Nephron progenitor cell (in vitro differentiated cells): ENCODE results near the gene PRKCA.

ENCODE experiments used
- DNase-seq: peaks from one replicate; pipeline ENCODE4 v3.0.0; 2021
- H3K27ac Mint-ChIP-seq: 2 replicates; pipeline ENCODE4 v1.8.0; 2021; ENCODE audit warnings: mild to moderate bottlenecking, moderate library complexity, mixed read lengths
- H3K27me3 Mint-ChIP-seq: 2 replicates; pipeline ENCODE4 v1.8.0; 2021; ENCODE audit warnings: mild to moderate bottlenecking, low read depth, mixed read lengths; ENCODE audit not compliant: poor library complexity
- H3K36me3 Mint-ChIP-seq: 2 replicates; pipeline ENCODE4 v1.8.0; 2021; ENCODE audit warnings: low read depth, mixed read lengths
- H3K4me1 Mint-ChIP-seq: 2 replicates; pipeline ENCODE4 v1.8.0; 2021; ENCODE audit warnings: mixed read lengths
- H3K4me3 Mint-ChIP-seq: 2 replicates; pipeline ENCODE4 v1.8.0; 2021; ENCODE audit warnings: mild to moderate bottlenecking, moderate library complexity, mixed read lengths
- H3K9me3 Mint-ChIP-seq: 2 replicates; pipeline ENCODE4 v1.8.0; 2021; ENCODE audit warnings: mild to moderate bottlenecking, moderate library complexity, mixed read lengths
- TF ChIP-seq, protein P1 (sequence below): fragments of 200-600 bp; sonication (generic); IDR thresholded peaks from 2 replicates; pipeline ENCODE4 v1.5.0; 2021; ENCODE audit warnings: antibody characterized with exemption

The PRKCA gene

DNA sequence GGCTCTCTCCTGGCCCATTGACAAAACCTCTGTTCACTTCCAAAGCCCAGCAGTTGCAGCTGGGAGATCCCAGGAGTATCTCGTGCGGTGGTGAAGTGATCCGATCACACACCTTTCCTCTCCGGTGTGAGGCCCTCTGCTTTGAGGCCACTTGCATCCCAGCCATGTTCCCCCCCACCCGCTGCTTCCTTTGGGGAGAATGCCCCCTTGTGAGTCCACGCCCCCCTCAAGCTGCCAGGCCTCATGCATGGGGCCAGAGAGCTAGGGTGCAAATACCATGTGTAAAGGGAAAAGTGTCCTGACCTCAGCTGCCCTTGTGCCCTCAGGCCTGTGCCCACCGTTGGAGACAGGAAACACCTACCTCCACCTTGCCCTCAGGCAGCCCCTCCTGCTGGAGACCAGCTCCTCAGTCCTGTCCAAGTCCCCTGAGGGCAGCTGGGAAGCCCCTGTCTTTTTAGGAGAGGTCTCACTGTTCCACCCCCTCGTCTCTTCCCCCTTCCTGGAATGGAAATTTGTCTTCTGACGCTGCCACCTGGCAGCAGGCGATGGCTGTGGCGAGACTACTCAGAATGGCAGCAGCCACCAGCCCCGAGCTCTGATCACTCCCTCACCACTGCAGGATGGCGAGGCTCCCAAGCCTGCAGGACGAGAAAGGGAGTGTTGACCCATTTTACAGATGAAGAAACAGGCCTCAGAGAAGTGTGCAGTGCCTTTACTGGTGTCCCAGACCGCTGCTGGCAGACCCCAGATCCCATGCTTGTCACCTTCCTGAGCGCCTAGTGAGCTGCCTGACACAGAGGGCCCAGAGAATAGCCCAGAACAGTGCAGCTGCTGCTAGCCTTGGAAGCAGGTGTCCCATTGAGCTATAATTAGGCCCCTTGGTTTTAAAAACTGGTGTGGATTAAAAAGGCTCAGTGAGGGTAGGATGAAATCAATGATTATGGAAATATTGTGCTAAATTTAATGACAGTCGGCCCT lies 411.9 kb downstream of the PRKCA start:
- no peak overlapping the region for H3K4me3 Mint-ChIP-seq
- H3K9me3 Mint-ChIP-seq, result no peaks in the 10 kb centered on the region
- H3K27ac Mint-ChIP-seq, result peak overlapping the region; percentile 17
- peaks cover 73% of the 10 kb centered on the region for H3K4me1 Mint-ChIP-seq
- H3K27me3 Mint-ChIP-seq, result no peaks in the 10 kb centered on the region
- no peaks in the 10 kb centered on the region for H3K36me3 Mint-ChIP-seq
- no peak for DNase-seq
- TF ChIP-seq, protein P1, sequence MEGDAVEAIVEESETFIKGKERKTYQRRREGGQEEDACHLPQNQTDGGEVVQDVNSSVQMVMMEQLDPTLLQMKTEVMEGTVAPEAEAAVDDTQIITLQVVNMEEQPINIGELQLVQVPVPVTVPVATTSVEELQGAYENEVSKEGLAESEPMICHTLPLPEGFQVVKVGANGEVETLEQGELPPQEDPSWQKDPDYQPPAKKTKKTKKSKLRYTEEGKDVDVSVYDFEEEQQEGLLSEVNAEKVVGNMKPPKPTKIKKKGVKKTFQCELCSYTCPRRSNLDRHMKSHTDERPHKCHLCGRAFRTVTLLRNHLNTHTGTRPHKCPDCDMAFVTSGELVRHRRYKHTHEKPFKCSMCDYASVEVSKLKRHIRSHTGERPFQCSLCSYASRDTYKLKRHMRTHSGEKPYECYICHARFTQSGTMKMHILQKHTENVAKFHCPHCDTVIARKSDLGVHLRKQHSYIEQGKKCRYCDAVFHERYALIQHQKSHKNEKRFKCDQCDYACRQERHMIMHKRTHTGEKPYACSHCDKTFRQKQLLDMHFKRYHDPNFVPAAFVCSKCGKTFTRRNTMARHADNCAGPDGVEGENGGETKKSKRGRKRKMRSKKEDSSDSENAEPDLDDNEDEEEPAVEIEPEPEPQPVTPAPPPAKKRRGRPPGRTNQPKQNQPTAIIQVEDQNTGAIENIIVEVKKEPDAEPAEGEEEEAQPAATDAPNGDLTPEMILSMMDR, result no peak

DNA sequence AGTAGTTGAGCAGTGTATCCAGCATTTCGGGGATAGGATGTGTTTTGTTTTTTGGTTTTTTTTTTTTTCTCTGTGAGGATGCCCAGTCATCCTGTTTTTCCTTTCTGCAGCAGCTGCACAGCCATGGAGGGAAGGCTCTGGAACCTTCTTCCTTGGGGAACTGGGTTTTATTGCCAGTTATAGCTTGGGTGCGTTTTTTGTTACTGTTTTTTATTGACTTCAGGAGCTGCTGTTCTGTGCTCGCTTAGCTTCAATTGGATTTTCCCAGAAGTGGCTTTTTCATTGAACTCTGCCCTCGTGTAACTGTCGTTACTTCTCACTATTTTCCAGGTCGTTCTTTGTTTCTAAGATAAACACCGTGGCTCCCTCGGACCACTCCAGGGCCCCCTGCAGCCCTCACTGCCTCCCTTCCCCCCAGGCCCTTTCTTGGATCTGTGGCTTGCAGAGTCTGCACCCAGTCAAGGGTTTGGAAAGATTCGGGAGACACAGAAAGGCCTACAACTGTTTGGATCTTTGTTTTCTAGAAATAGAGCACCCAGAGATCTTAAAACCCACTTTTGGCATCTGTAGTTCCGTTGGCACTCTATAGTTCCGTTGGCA lies 412.8 kb downstream of the PRKCA start:
- TF ChIP-seq, protein P1, result no peak
- Mint-ChIP-seq H3K9me3 (no peaks in the 10 kb centered on the region), H3K27me3 (no peaks in the 10 kb centered on the region), H3K27ac (peak overlapping the region; percentile 17), H3K4me1 (peaks cover 69% of the 10 kb centered on the region), H3K36me3 (no peaks in the 10 kb centered on the region), H3K4me3 (no peak overlapping the region)
- no peak for DNase-seq

DNA sequence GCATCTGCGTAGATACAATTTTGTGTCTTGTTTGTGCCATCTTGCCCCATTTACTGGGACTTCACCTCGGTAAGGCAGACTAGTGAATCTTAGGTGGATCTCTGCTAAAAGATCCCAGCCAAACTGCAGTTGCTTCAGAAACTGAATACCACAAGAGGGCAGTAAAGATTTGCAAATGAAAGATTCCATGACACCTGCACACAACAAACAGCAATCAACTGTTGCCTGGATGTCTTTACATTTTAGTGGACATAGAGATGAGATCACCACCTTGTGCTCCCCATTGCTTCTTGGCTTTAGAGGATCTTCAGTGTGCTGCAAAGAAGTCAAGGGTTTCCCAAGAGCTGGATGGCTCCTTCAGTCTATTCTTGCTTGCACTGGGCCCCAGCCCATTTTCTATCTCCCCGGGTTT lies 413.3 kb downstream of the PRKCA start:
- peak; percentile 18 for DNase-seq
- H3K4me1 Mint-ChIP-seq, result peaks cover 65% of the 10 kb centered on the region
- H3K27me3 Mint-ChIP-seq, result no peaks in the 10 kb centered on the region
- no peaks in the 10 kb centered on the region for H3K9me3 Mint-ChIP-seq
- TF ChIP-seq, protein P1, result peak; percentile 68
- H3K4me3 Mint-ChIP-seq, result no peak overlapping the region
- no peaks in the 10 kb centered on the region for H3K36me3 Mint-ChIP-seq
- H3K27ac Mint-ChIP-seq, result no peak overlapping the region

DNA sequence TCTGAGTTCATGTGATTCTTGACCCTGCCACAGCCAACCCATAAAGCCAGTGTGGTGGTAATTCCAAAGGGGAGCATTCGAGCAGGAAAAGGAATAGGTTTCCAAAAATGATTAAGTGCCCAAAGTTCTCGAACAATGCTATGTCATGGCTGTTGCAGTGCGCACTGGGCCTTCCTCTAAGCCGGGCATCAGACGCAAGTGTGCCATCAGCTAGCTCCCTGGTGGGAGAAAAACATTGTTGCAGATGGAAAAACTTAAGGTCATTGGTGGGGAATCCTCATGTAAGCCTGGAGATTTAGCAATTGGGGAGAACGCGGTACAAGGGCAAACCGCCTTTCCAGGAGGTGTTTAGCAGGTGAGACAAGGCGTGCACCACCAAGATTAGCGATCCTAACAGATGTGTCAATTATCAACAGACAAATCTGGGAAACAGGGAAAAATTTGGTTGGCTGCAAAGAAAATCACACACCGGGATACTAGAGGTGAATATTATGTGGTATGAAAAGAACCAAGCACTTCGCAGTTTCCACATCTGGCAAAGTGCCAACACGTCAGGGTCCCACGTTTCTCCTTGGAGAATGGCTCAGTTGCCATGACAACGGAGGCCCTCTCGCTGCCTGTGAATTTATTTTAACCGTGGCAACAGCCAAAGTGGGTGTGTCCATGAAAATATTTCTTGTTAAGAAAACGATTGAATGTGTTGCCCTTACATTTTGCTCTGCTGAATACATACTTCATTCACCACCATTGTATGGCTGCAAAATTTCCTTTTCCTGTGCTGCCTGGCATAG lies 414.0 kb downstream of the PRKCA start:
- Mint-ChIP-seq H3K4me3 (no peak overlapping the region), H3K27me3 (no peaks in the 10 kb centered on the region), H3K36me3 (no peaks in the 10 kb centered on the region), H3K27ac (no peak overlapping the region), H3K9me3 (no peaks in the 10 kb centered on the region), H3K4me1 (peaks cover 60% of the 10 kb centered on the region)
- TF ChIP-seq, protein P1, result no peak
- peak; percentile 22 for DNase-seq

DNA sequence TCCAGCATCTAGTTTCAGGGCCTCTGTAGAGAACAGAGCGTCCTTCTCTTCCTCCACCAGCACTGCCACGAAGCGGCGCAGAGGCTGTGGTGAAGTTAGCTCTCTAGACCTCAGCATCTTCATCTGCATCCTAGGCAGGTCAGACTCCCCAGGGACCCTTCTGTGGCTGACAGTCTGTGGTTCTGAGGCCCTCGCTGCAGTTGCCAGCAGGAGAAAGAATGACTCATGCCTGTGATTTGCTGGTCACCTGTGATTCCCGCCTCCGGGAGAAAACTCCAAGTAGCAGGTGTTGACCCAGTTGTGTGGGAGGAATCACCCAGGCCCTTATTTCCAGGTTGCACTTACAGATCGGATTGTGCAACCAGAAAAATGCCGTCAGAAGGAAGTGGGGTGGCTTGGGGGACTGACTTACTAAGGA lies 415.2 kb downstream of the PRKCA start:
- no peaks in the 10 kb centered on the region for H3K27me3 Mint-ChIP-seq
- H3K4me1 Mint-ChIP-seq, result peaks cover 48% of the 10 kb centered on the region
- H3K36me3 Mint-ChIP-seq, result no peaks in the 10 kb centered on the region
- no peak for DNase-seq
- no peak overlapping the region for H3K27ac Mint-ChIP-seq
- TF ChIP-seq, protein P1, result no peak
- H3K9me3 Mint-ChIP-seq, result no peaks in the 10 kb centered on the region
- H3K4me3 Mint-ChIP-seq, result no peak overlapping the region
